Fibroblast of upper back skin (primary cell): ENCODE data around the gene RPTN.

Source experiments
- DNase-seq: peaks from one replicate; pipeline ENCODE4 v3.0.0-alpha.2; 2013

RPTN gene

GRCh38 chr1:152110860-152111514 is 48.0 kb downstream of the RPTN start:
- DNase-seq: peak; percentile 31

- peak; percentile 38 for DNase-seq
Observed at GRCh38 chr1:152110365-152110859, 48.6 kb downstream of the RPTN start.

GRCh38 chr1:152109998-152110294 is 49.1 kb downstream of the RPTN start:
- DNase-seq: peak; percentile 1

- DNase-seq: peak; percentile 2
Observed at GRCh38 chr1:152109231-152109997, 49.6 kb downstream of the RPTN start.

- DNase-seq: no peak
Observed at GRCh38 chr1:152108882-152109222, 50.2 kb downstream of the RPTN start.

GRCh38 chr1:152107984-152108881 is 50.8 kb downstream of the RPTN start:
- peak; percentile 54 for DNase-seq

GRCh38 chr1:152107031-152107983 is 51.7 kb downstream of the RPTN start:
- no peak for DNase-seq

- DNase-seq: no peak
Observed at GRCh38 chr1:152104854-152105253, 54.2 kb downstream of the RPTN start.
